Stimulated activated CD8-positive, alpha-beta memory T cell treated with anti-CD3 and anti-CD28 coated beads, Interleukin-12 subunit alpha, Interleukin-12 subunit beta, amount 100 ng/mL, for 4 hours (primary cell): ENCODE results near the gene TEC.

Experiments used
- DNase-seq: peaks from one replicate; pipeline ENCODE4 v3.0.0-alpha.2; 2020; ENCODE audit warnings: low read depth

TEC gene

GRCh38 chr4:48269861-48270522 is 354 bp upstream of the TEC start:
- DNase-seq = peak; percentile 78

- DNase-seq = no peak
Measured at GRCh38 chr4:48267574-48267973, 2.1 kb downstream of the TEC start.

GRCh38 chr4:48266781-48267180 is 2.9 kb downstream of the TEC start:
- no peak for DNase-seq

GRCh38 chr4:48262926-48263325 is 6.7 kb downstream of the TEC start:
- DNase-seq = no peak

GRCh38 chr4:48262484-48262883 is 7.2 kb downstream of the TEC start:
- no peak for DNase-seq

- DNase-seq = no peak
Measured at GRCh38 chr4:48261281-48261680, 8.4 kb downstream of the TEC start.

GRCh38 chr4:48259748-48260147 is 9.9 kb downstream of the TEC start:
- DNase-seq = no peak

GRCh38 chr4:48258845-48259397 is 10.7 kb downstream of the TEC start:
- DNase-seq = no peak

- no peak for DNase-seq
Measured at GRCh38 chr4:48255959-48256342, 13.7 kb downstream of the TEC start.

- no peak for DNase-seq
Measured at GRCh38 chr4:48255072-48255958, 14.3 kb downstream of the TEC start.

GRCh38 chr4:48254381-48255071 is 15.1 kb downstream of the TEC start:
- DNase-seq = no peak

- DNase-seq = no peak
Measured at GRCh38 chr4:48252313-48252712, 17.3 kb downstream of the TEC start.

- DNase-seq = no peak
Measured at GRCh38 chr4:48250980-48251379, 18.7 kb downstream of the TEC start.

GRCh38 chr4:48250343-48250742 is 19.3 kb downstream of the TEC start:
- no peak for DNase-seq

- DNase-seq = no peak
Measured at GRCh38 chr4:48249378-48249777, 20.3 kb downstream of the TEC start.

- DNase-seq = no peak
Measured at GRCh38 chr4:48248559-48248953, 21.1 kb downstream of the TEC start.

GRCh38 chr4:48247878-48248558 is 21.6 kb downstream of the TEC start:
- DNase-seq = no peak

GRCh38 chr4:48247142-48247877 is 22.3 kb downstream of the TEC start:
- DNase-seq = no peak

- DNase-seq = no peak
Measured at GRCh38 chr4:48244665-48245064, 25.0 kb downstream of the TEC start.

GRCh38 chr4:48243887-48244286 is 25.8 kb downstream of the TEC start:
- no peak for DNase-seq

GRCh38 chr4:48243429-48243828 is 26.2 kb downstream of the TEC start:
- no peak for DNase-seq
